Liver (tissue), 9 donors: ENCODE measurements around the gene UCKL1. TPM values are rescaled to one million over a fixed set of nuclear protein-coding genes. Genes with fewer than 3 reads are reported as not detected.

Source experiments
- DNase-seq: peaks from one replicate; pipeline ENCODE4 v3.0.0-alpha.2; 2017; ENCODE audit warnings: low spot score
- H3K27ac ChIP-seq, 2 donors: one replicate each; pipeline ENCODE4 v1.7.0; 2013; ENCODE audit warnings: inconsistent platforms in 2 of 2, low read length in 2 of 2, control low read depth in 1 of 2, low read depth in 1 of 2, mild to moderate bottlenecking in 1 of 2
- H3K27me3 ChIP-seq, 4 donors: one replicate each; pipeline versions ENCODE4 v1.6.1 to v1.7.0; 2013; ENCODE audit warnings: low read length in 3 of 4, inconsistent platforms in 1 of 4, mild to moderate bottlenecking in 1 of 4, moderate library complexity in 1 of 4; ENCODE audit not compliant: control insufficient read depth in 4 of 4, insufficient read depth in 4 of 4
- H3K36me3 ChIP-seq, 4 donors: one replicate each; pipeline versions ENCODE4 v1.6.1 to v1.7.0; 2013; ENCODE audit warnings: low read length in 3 of 4, mild to moderate bottlenecking in 3 of 4, low read depth in 1 of 4, moderate library complexity in 1 of 4; ENCODE audit not compliant: control insufficient read depth in 4 of 4, insufficient read depth in 3 of 4
- H3K4me1 ChIP-seq, 4 donors: one replicate each; pipeline versions ENCODE4 v1.6.1 to v1.7.0; 2013; ENCODE audit warnings: low read length in 3 of 4, mild to moderate bottlenecking in 3 of 4, moderate library complexity in 1 of 4; ENCODE audit not compliant: control insufficient read depth in 4 of 4, insufficient read depth in 4 of 4
- H3K4me3 ChIP-seq, 3 donors: one replicate each; pipeline versions ENCODE4 v1.6.1 to v1.7.0; 2013; ENCODE audit warnings: low read length in 3 of 3, control low read depth in 1 of 3, low read depth in 1 of 3, mild to moderate bottlenecking in 1 of 3
- H3K9ac ChIP-seq, 2 donors: one replicate each; pipeline ENCODE4 v1.7.0; 2013; ENCODE audit warnings: low read length in 2 of 2, mild to moderate bottlenecking in 2 of 2, moderate library complexity in 2 of 2, control low read depth in 1 of 2, low read depth in 1 of 2
- H3K9me3 ChIP-seq, 4 donors: one replicate each; pipeline versions ENCODE4 v1.6.1 to v1.7.0; 2013; ENCODE audit warnings: low read length in 3 of 4; ENCODE audit not compliant: control insufficient read depth in 4 of 4
- ATF3 ChIP-seq: IDR thresholded peaks from 2 replicates; pipeline ENCODE4 v1.6.1; 2016; ENCODE audit warnings: antibody characterized with exemption
- CTCF ChIP-seq: fragments of 150-350 bp; IDR thresholded peaks from 2 replicates; pipeline ENCODE4 v1.5.1; 2017; ENCODE audit warnings: improper control_type of control experiment, low read depth, low read length; ENCODE audit not compliant: missing input control
- EGR1 ChIP-seq, 2 donors: IDR thresholded peaks; 2 replicates each; pipeline ENCODE4 v1.6.1; 2016 to 2018; ENCODE audit warnings: antibody characterized with exemption in 2 of 2, low read depth in 2 of 2
- FOXA1 ChIP-seq: IDR thresholded peaks from 2 replicates; pipeline ENCODE4 v1.6.1; 2016; ENCODE audit warnings: antibody characterized with exemption
- FOXA2 ChIP-seq: IDR thresholded peaks from 2 replicates; pipeline ENCODE4 v1.6.1; 2016; ENCODE audit warnings: antibody characterized with exemption
- GABPA ChIP-seq, 2 donors: IDR thresholded peaks in 1 of 2; conservative IDR thresholded peaks in 1 of 2; 2 replicates each; pipeline ENCODE4 v1.6.1; 2016; ENCODE audit warnings: antibody characterized with exemption in 2 of 2, mild to moderate bottlenecking in 1 of 2, moderate library complexity in 1 of 2
- HNF4G ChIP-seq: IDR thresholded peaks from 2 replicates; pipeline ENCODE4 v1.6.1; 2016; ENCODE audit warnings: antibody characterized with exemption
- JUND ChIP-seq, 2 donors: IDR thresholded peaks; 2 replicates each; pipeline ENCODE4 v1.6.1; 2016; ENCODE audit warnings: antibody characterized with exemption in 2 of 2
- MAX ChIP-seq: IDR thresholded peaks from 2 replicates; pipeline ENCODE4 v1.6.1; 2016; ENCODE audit warnings: antibody characterized with exemption
- RAD21 ChIP-seq, 2 donors: IDR thresholded peaks; 2 replicates each; pipeline ENCODE4 v1.6.1; 2016; ENCODE audit warnings: antibody characterized with exemption in 2 of 2, mild to moderate bottlenecking in 2 of 2
- REST ChIP-seq: IDR thresholded peaks from 2 replicates; pipeline ENCODE4 v1.6.1; 2016; ENCODE audit warnings: antibody characterized with exemption, mild to moderate bottlenecking
- RXRA ChIP-seq, 2 donors: IDR thresholded peaks; 2 replicates each; pipeline ENCODE4 v1.6.1; 2017 to 2018; ENCODE audit warnings: antibody characterized with exemption in 2 of 2, mild to moderate bottlenecking in 1 of 2
- SP1 ChIP-seq: IDR thresholded peaks from 2 replicates; pipeline ENCODE4 v1.6.1; 2018; ENCODE audit warnings: antibody characterized with exemption, mild to moderate bottlenecking
- TAF1 ChIP-seq: conservative IDR thresholded peaks from 2 replicates; pipeline ENCODE4 v1.6.1; 2016; ENCODE audit warnings: antibody characterized with exemption, mild to moderate bottlenecking
- ZBTB33 ChIP-seq: IDR thresholded peaks from 2 replicates; pipeline ENCODE4 v1.6.1; 2016; ENCODE audit warnings: antibody characterized with exemption
- WGBS: extraction: QIAGEN DNeasy Blood & Tissue Kit; methylation state at CpG from one replicate; pipeline ENCODE4 v1.1.7; 2013; 5-methylcytosine and 5-hydroxymethylcytosine counted together
- polyA plus RNA-seq, 2 donors: library from polyadenylated mRNA; stranded (reverse) in 1 of 2; unstranded in 1 of 2; fragments of 200-250 nt in 1 of 2; fragments of >200 nt in 1 of 2; fragmentation: Nextera tagmentation in 1 of 2; extraction: Ambion mirVana in 1 of 2; gene quantifications; one replicate each; pipeline versions ENCODE4 v1.2.1 to v1.2.3, GENCODE V29; 2013 to 2015
- total RNA-seq, 2 donors: library from RNA; depleted of rRNA; stranded (reverse); fragments of >200 nt; gene quantifications; one replicate each; pipeline ENCODE4 v1.2.3, GENCODE V29; 2014
- donor health status: healthy.
- donor health status: healthy.
- donor health status: healthy.
- donor health status: healthy.
- donor health status: healthy.

Gene UCKL1
- total and polyA plus RNA-seq, 4 donors = 16.4 to 20.4 (median 18.3) TPM

- no peak for DNase-seq
- peaks cover 2 to 18% (median 6%) of the 10 kb centered on the region in 4 donors for H3K36me3 ChIP-seq
- H3K4me3 ChIP-seq = peak overlapping the region; percentile 6 to 44 (median 18)
- TF ChIP-seq HNF4G (no peak), FOXA1 (no peak), SP1 (no peak), FOXA2 (no peak), RAD21 (IDR thresholded peaks at IDR 0.05) (no peak), EGR1 (IDR thresholded peaks at IDR 0.05; ENCODE audit: low read depth in 2 of 2) (no peak), CTCF (no peak), JUND (IDR thresholded peaks at IDR 0.05) (no peak), TAF1 (no peak), MAX (no peak)
- peak overlapping the region; percentile 52 to 67 for H3K27ac ChIP-seq
- no peaks in the 10 kb centered on the region for H3K9me3 ChIP-seq
- H3K27me3 ChIP-seq = no peaks in the 10 kb centered on the region
- peak overlapping the region in 1 of 2 donors; percentile 38 for H3K9ac ChIP-seq
- H3K4me1 ChIP-seq = peaks cover 20 to 58% (median 40%) of the 10 kb centered on the region in 4 donors
- WGBS = under 1% methylated on average over 15 of the region's 15 CpGs
Observed at GRCh38 chr20:63956664-63957003, 418 bp upstream of the UCKL1 start.

GRCh38 chr20:63955281-63955826, 862 bp downstream of the UCKL1 start:
- H3K4me1 ChIP-seq = peaks cover 22 to 70% (median 52%) of the 10 kb centered on the region in 4 donors
- peak overlapping the region; percentile 67 to 86 for H3K27ac ChIP-seq

GRCh38 chr20:63953764-63954429, 2.3 kb downstream of the UCKL1 start:
- Histone ChIP-seq H3K27me3 (no peaks in the 10 kb centered on the region), H3K4me3 (no peak overlapping the region), H3K4me1 (peaks cover 30 to 79% (median 66%) of the 10 kb centered on the region in 4 donors), H3K27ac (no peak overlapping the region), H3K9me3 (no peaks in the 10 kb centered on the region), H3K36me3 (peaks cover 2 to 3% (median 2%) of the 10 kb centered on the region in 4 donors), H3K9ac (no peak overlapping the region)
- WGBS = 69% methylated on average over 13 of the region's 13 CpGs
- DNase-seq = no peak
- no peak for TF ChIP-seq SP1
- TF ChIP-seq RXRA (IDR thresholded peaks at IDR 0.05) = no peak
- TF ChIP-seq ZBTB33 = no peak
- no peak for TF ChIP-seq FOXA1
- TF ChIP-seq RAD21 (IDR thresholded peaks at IDR 0.05) = no peak
- TF ChIP-seq GABPA (IDR thresholded peaks at IDR 0.05 in 1 of 2, conservative IDR thresholded peaks at IDR 0.05 in 1 of 2) = no peak
- TF ChIP-seq ATF3 = no peak
- no peak for TF ChIP-seq REST
- no peak for TF ChIP-seq EGR1 (IDR thresholded peaks at IDR 0.05; ENCODE audit: low read depth in 2 of 2)

More at GRCh38 chr20:63955281-63955826, 862 bp downstream of the UCKL1 start:
- Histone ChIP-seq H3K36me3 (peaks cover 2 to 10% (median 3%) of the 10 kb centered on the region in 4 donors), H3K4me3 (peak overlapping the region; percentile 78 to 95 (median 87)), H3K27me3 (no peaks in the 10 kb centered on the region), H3K9ac (peak overlapping the region in 1 of 2 donors; percentile 95), H3K9me3 (no peaks in the 10 kb centered on the region)
- 3% methylated on average over 31 of the region's 31 CpGs for WGBS
- TF ChIP-seq MAX (no peak), RAD21 (IDR thresholded peaks at IDR 0.05) (peak in 1 of 2 donors; percentile 2)
- peak; percentile 52 for DNase-seq
